K562 (cell line): Measurements from ENCODE around the gene MAN1B1. TPM values are rescaled to one million over a fixed set of nuclear protein-coding genes. Genes with fewer than 3 reads are reported as not detected.

ENCODE experiments used
- BACH1 ChIP-seq: fragments of 200-800 bp; sonication (Bioruptor generic); IDR thresholded peaks from 2 replicates; pipeline ENCODE4 v1.6.1; 2016; ENCODE audit warnings: missing genetic modification characterization, missing compliant biosample characterization
- CCNT2 ChIP-seq: IDR thresholded peaks from 2 replicates; pipeline ENCODE4 v1.6.1; 2011; ENCODE audit warnings: borderline replicate concordance, low read depth, mild to moderate bottlenecking, moderate library complexity, mixed read lengths, low read length; ENCODE audit not compliant: insufficient read length; ENCODE audit errors: extremely low read depth
- CHD1 ChIP-seq: fragments of 200-600 bp; sonication (generic); IDR thresholded peaks from one replicate; pipeline ENCODE4 v1.6.1; 2012; ENCODE audit warnings: mild to moderate bottlenecking, moderate library complexity, low read length, inconsistent platforms
- DACH1 ChIP-seq: fragments of 450-650 bp; IDR thresholded peaks from 2 replicates; pipeline ENCODE4 v1.6.1; 2018; ENCODE audit not compliant: partially characterized antibody
- EWSR1 ChIP-seq: fragments of 450-650 bp; IDR thresholded peaks from 2 replicates; pipeline ENCODE4 v1.6.1; 2018; ENCODE audit warnings: borderline replicate concordance, mild to moderate bottlenecking, low read depth, moderate library complexity; ENCODE audit not compliant: partially characterized antibody
- FOS ChIP-seq: IDR thresholded peaks from 3 replicates; pipeline ENCODE4 v1.6.1; 2011; ENCODE audit not compliant: insufficient read length; ENCODE audit errors: extremely low read depth
- FOXK1 ChIP-seq: sonication (generic); formaldehyde crosslinking; IDR thresholded peaks from 2 replicates; pipeline ENCODE4 v1.8.0; 2022; ENCODE audit warnings: missing genetic modification reagents, mild to moderate bottlenecking, borderline replicate concordance
- KDM5B ChIP-seq: fragments of 200-600 bp; sonication (generic); IDR thresholded peaks from 2 replicates; pipeline ENCODE4 v1.6.1; 2012; ENCODE audit warnings: low read depth, mild to moderate bottlenecking, moderate library complexity, low read length, control low read depth, inconsistent platforms; ENCODE audit not compliant: insufficient replicate concordance
- OTX1 ChIP-seq: fragments of 450-650 bp; formaldehyde crosslinking; IDR thresholded peaks from 2 replicates; pipeline ENCODE4 v1.4.0; 2022; ENCODE audit warnings: mild to moderate bottlenecking
- PHB2 ChIP-seq: fragments of 450-650 bp; IDR thresholded peaks from 2 replicates; pipeline ENCODE4 v1.6.1; 2017; ENCODE audit warnings: low read depth
- PHF20 ChIP-seq: fragments of 450-650 bp; IDR thresholded peaks from 2 replicates; pipeline ENCODE4 v1.6.1; 2018; ENCODE audit not compliant: partially characterized antibody
- RBBP5 ChIP-seq: fragments of 200-600 bp; sonication (generic); IDR thresholded peaks from 2 replicates; pipeline ENCODE4 v1.6.1; 2012; ENCODE audit warnings: borderline replicate concordance, mild to moderate bottlenecking, low read length, control low read depth, inconsistent platforms; ENCODE audit not compliant: insufficient read depth, poor library complexity, severe bottlenecking
- SRSF1 ChIP-seq: fragments of 200-400 bp; formaldehyde crosslinking; IDR thresholded peaks from 2 replicates; pipeline ENCODE4 v1.6.1; 2017; ENCODE audit warnings: mild to moderate bottlenecking, low read depth, low read length, moderate library complexity
- SRSF7 ChIP-seq: fragments of 200-400 bp; formaldehyde crosslinking; optimal IDR thresholded peaks from 2 replicates; pipeline ENCODE3; 2017; ENCODE audit warnings: mild to moderate bottlenecking, low read depth, low read length
- TAF9B ChIP-seq: fragments of 450-650 bp; IDR thresholded peaks from 2 replicates; pipeline ENCODE4 v1.6.1; 2018; ENCODE audit warnings: mild to moderate bottlenecking; ENCODE audit not compliant: partially characterized antibody
- ZNF24 ChIP-seq: fragments of 450-650 bp; IDR thresholded peaks from 2 replicates; pipeline ENCODE4 v1.6.1; 2016
- ZNF311 ChIP-seq: fragments of 250-450 bp; sonication (Bioruptor Pico); IDR thresholded peaks from 2 replicates; pipeline ENCODE4 v1.4.0; 2020; ENCODE audit warnings: mild to moderate bottlenecking, moderate library complexity
- ZNF436 ChIP-seq: fragments of 250-450, 450-650 bp; sonication (Bioruptor Pico); formaldehyde crosslinking; IDR thresholded peaks from 2 replicates; pipeline ENCODE4 v1.7.0; 2020; ENCODE audit warnings: mild to moderate bottlenecking
- ZNF764 ChIP-seq: fragments of 250-450 bp; sonication (Bioruptor Pico); IDR thresholded peaks from 2 replicates; pipeline ENCODE4 v1.4.0; 2020; ENCODE audit warnings: low read depth, mild to moderate bottlenecking, moderate library complexity
- polyA plus RNA-seq, 8 experiments: library from polyadenylated mRNA; depleted of rRNA in 4 of 8; stranded (reverse) in 5 of 8; unstranded in 3 of 8; fragments of >200 nt; fragmentation: Nextera tagmentation in 2 of 8; fragmentation: Illumina TruSeq in 1 of 8; extraction: Ambion mirVana in 2 of 8; extraction: Trizol in 1 of 8; gene quantifications; 2 replicates each; pipeline versions ENCODE4 v1.2.1 to v1.2.3, GENCODE V29; 2011 to 2014; ENCODE audit warnings: inconsistent platforms in 1 of 8, missing spikeins in 1 of 8
- total RNA-seq, 7 experiments: library from RNA; depleted of rRNA in 6 of 7; stranded (reverse); fragments of >200 nt in 6 of 7; fragmentation: Illumina TruSeq in 2 of 7; extraction: Trizol in 2 of 7; gene quantifications; 2 replicates each; pipeline versions ENCODE4 v1.2.1 to v1.2.3, GENCODE V29; 2011 to 2021; ENCODE audit warnings: low replicate concordance in 1 of 7
- TF ChIP-seq, protein P1 (sequence below): sonication (generic); formaldehyde crosslinking; IDR thresholded peaks from 2 replicates; pipeline ENCODE4 v1.8.1; 2023; ENCODE audit warnings: mild to moderate bottlenecking, missing genetic modification reagents
- TF ChIP-seq, protein P2 (sequence below), 2 experiments: fragments of 150-350 bp in 1 of 2; IDR thresholded peaks; 2 replicates each; pipeline ENCODE4 v1.6.1; 2012 to 2016; ENCODE audit warnings: low read depth in 2 of 2, low read length in 2 of 2, mild to moderate bottlenecking in 1 of 2, moderate library complexity in 1 of 2
- TF ChIP-seq, protein P3 (sequence below): fragments of 450-650 bp; formaldehyde crosslinking; IDR thresholded peaks from 2 replicates; pipeline ENCODE4 v1.4.0; 2022; ENCODE audit warnings: missing genetic modification characterization

MAN1B1 gene
- total and polyA plus RNA-seq, 9 of the 15 experiments (the other 6 are each of a cell fraction or from before 2014, with no cell fraction given) = 0.55 to 36.6 (median 27.3) TPM

DNA sequence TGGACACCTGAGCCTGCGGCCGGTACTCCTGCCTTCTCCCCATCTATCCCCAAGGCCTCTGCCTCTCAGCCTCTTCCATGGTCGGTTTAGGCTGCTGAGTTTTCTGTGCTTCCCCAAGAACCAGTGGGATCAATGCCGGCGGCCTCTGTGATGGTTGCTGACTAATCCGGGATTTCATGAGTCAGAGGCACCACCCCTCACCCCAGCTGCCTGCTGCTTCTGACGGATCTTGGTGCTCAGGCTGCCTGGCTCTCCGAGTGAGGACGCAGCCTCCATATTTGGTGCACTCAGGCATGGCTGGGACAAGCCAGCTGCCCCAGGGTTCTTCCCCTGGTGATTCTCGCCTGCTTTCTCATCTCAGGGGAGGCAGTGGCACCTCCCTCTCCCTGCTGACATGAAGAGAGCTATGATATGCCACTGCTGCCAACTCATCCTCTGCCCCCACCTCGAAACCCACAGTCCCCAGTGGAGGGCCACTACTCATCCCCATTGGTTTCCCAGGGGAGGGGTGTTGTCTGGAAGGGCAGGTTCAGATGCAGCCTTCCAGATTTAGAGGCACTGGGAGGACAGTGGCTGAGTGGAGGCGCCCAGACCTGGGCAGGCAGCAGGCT lies 3.3 kb upstream of the MAN1B1 start (continued):
- TF ChIP-seq ZNF764 (CRISPR knock-in tag) (no peak), SRSF1 (no peak), ZNF24 (no peak), ZNF436 (CRISPR knock-in tag) (no peak), FOXK1 (CRISPR knock-in tag) (no peak), DACH1 (no peak), KDM5B (peak; percentile 44), CCNT2 (no peak), ZNF311 (CRISPR knock-in tag) (no peak), PHF20 (no peak), TAF9B (no peak), EWSR1 (no peak), CHD1 (no peak), BACH1 (tag) (0 out of 2 replicates have a peak, but pooled peaks have one; percentile 48), PHB2 (no peak), RBBP5 (peak; percentile 29), SRSF7 (no peak), OTX1 (no peak), FOS (peak; percentile 26)
- TF ChIP-seq, protein P1, sequence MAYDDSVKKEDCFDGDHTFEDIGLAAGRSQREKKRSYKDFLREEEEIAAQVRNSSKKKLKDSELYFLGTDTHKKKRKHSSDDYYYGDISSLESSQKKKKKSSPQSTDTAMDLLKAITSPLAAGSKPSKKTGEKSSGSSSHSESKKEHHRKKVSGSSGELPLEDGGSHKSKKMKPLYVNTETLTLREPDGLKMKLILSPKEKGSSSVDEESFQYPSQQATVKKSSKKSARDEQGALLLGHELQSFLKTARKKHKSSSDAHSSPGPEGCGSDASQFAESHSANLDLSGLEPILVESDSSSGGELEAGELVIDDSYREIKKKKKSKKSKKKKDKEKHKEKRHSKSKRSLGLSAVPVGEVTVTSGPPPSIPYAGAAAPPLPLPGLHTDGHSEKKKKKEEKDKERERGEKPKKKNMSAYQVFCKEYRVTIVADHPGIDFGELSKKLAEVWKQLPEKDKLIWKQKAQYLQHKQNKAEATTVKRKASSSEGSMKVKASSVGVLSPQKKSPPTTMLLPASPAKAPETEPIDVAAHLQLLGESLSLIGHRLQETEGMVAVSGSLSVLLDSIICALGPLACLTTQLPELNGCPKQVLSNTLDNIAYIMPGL = no peak
- TF ChIP-seq, protein P2, sequence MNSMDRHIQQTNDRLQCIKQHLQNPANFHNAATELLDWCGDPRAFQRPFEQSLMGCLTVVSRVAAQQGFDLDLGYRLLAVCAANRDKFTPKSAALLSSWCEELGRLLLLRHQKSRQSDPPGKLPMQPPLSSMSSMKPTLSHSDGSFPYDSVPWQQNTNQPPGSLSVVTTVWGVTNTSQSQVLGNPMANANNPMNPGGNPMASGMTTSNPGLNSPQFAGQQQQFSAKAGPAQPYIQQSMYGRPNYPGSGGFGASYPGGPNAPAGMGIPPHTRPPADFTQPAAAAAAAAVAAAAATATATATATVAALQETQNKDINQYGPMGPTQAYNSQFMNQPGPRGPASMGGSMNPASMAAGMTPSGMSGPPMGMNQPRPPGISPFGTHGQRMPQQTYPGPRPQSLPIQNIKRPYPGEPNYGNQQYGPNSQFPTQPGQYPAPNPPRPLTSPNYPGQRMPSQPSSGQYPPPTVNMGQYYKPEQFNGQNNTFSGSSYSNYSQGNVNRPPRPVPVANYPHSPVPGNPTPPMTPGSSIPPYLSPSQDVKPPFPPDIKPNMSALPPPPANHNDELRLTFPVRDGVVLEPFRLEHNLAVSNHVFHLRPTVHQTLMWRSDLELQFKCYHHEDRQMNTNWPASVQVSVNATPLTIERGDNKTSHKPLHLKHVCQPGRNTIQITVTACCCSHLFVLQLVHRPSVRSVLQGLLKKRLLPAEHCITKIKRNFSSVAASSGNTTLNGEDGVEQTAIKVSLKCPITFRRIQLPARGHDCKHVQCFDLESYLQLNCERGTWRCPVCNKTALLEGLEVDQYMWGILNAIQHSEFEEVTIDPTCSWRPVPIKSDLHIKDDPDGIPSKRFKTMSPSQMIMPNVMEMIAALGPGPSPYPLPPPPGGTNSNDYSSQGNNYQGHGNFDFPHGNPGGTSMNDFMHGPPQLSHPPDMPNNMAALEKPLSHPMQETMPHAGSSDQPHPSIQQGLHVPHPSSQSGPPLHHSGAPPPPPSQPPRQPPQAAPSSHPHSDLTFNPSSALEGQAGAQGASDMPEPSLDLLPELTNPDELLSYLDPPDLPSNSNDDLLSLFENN (IDR thresholded peaks at IDR 0.05; ENCODE audit: low read depth in 2 of 2, low read length in 2 of 2) = no peak
- TF ChIP-seq, protein P3, sequence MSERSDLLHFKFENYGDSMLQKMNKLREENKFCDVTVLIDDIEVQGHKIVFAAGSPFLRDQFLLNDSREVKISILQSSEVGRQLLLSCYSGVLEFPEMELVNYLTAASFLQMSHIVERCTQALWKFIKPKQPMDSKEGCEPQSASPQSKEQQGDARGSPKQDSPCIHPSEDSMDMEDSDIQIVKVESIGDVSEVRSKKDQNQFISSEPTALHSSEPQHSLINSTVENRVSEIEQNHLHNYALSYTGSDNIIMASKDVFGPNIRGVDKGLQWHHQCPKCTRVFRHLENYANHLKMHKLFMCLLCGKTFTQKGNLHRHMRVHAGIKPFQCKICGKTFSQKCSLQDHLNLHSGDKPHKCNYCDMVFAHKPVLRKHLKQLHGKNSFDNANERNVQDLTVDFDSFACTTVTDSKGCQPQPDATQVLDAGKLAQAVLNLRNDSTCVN (CRISPR knock-in tag) = no peak
